ENCODE data around the gene ACSL1.
A peak's percentile ranks its signal among the peaks of the same experiment; 100 is the strongest.
"Not testable (repeated sequence)": the region's sequence is repeated elsewhere in the genome, so short reads cannot be mapped to it uniquely, and the experiment has no call there.

ACSL1 gene

DNA sequence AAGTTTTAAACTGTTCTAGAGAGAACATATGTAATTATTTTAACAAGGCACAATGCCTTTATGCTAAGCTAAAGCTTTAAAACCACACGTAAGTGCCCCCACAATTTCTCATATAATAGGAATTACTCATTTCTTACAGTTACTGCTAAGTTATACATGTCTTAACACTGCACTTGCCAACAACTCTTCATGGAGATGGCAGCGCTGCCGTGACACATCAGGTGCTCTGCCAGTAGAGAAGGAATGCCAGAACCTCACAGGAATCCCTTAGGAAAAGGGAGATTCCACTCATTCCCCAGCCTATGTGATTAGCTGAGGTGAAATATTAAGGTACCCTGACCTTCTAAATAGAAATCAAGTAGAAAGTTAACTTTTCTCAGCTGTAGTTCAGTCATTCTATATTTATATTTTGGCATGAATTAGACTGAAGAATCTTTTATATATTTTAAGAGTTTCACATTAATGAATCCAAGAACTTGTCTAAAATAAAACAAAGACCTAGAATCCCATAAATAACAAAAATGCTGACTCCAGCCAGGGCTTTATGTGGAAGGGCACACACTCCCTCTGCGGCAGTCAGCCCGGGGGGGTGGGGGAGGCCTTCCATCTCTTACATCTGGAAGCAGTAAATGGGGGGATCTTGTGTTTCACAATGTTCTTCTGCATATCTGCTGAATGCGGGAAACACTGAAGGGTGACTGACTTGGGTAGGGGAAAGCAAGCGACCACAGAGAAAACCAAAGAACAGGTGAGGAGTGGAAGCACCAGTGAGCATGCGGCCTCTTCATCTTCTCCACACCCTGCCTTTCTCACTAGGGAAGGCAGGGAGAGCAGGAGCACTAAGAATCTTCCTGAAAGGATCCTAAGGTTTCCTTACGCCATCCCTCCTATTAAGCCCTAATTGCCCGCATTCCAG lies 23.7 kb downstream of the ACSL1 start:
- DNase-seq (ENCODE audit: insufficient read length, low spot score): peak; percentile 43
- no peak for FAIRE-seq
- TF ChIP-seq POLR2A (IDR thresholded peaks at IDR 0.05; ENCODE audit: low read depth, low read length): no peak

DNA sequence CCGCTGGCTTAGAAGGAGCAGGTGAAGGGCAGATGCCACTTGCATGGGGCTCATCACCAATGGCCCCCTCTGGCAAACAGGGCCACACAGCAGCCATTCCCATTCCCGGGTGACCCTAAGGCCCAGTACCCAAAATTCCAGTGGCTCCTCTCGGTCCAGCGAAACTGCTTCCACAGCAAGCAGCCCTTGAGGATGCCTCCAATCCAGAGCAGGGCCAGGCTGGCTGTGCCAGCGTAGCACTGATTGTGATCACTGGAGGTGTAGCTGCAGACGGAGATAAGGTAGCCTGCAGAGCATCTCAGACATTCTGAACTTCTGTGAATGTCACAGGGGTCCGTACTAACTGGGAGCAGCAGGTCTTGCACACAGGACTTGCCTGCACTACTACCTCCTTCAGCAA lies 27.3 kb downstream of the ACSL1 start:
- FAIRE-seq: no peak

DNA sequence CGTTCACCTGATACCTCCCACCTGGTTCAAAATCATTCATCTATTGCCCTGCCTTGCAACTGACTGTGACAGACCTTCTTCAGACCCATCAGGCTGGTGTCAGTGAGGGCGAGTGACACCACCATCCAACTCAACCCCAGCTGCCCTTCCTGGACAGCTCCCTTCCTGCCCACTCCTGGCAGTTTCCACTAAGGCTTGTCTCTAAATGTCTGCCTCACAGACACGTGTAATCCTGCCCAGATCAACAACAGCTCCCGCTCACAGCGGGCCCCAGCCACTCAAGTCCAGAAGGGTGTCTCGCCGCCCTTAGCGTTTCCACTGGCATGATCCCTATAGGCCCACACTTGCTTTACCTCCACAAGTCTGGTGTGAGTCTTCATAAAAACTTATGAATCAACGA lies 28.9 kb downstream of the ACSL1 start:
- FAIRE-seq: no peak
- no peak for DNase-seq (ENCODE audit: insufficient read length, low spot score)
- TF ChIP-seq POLR2A (IDR thresholded peaks at IDR 0.05; ENCODE audit: low read depth, low read length): no peak

More for the DNA sequence above, 27.3 kb downstream of the ACSL1 start:
- no peak for DNase-seq (ENCODE audit: insufficient read length, low spot score)
- TF ChIP-seq POLR2A (IDR thresholded peaks at IDR 0.05; ENCODE audit: low read depth, low read length): no peak

DNA sequence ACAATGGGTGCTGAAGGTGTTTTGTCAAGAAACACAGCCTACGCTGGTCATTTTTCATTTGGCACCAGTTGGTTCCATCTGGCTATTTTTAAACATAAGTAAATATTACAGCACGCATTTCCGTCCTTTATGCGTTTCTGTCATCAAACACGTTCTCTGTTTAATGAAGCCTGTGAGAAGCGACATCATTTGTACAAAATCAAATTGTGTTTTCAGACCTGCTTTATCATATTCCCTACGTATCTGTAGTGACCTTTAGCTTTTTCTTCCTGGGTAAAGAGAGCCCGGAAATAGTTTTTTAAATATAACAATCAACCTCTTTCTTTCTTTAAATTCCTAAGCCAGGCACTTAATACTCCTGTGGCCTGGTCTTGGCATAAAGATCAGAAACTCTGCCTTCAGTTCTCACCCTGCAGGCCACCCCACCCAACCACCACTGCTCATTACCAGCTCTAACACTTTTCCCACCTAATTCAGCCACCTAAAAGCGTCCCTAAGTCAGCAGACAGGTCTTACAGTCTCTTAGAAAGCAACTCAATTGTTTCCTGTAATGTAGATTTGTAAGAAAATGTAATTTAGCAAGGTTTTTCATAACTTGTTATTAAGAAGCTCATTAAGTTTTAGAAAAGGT lies 30.4 kb downstream of the ACSL1 start:
- no peak for TF ChIP-seq POLR2A (IDR thresholded peaks at IDR 0.05; ENCODE audit: low read depth, low read length)
- FAIRE-seq (no peak), DNase-seq (ENCODE audit: insufficient read length, low spot score) (no peak)

DNA sequence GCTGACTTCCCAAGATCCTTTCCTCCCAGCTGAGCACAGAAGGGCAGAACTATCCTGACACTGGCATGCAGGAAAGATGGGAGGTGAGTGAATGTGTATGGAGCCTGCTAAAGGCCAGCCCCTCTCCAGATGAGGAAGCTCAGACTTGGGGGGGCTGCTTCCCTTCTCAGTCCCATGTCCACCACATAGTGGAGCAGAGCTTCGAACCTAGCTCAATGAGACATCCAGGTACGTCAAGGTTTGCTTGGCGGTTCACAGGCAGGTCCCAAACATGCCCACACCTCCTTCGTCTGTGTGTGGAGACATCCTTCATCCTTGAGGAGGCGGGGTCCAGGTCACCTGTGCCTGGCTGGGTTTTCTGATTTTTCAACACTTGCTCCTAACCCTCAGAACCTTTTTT lies 31.3 kb downstream of the ACSL1 start:
- FAIRE-seq (no peak), DNase-seq (ENCODE audit: insufficient read length, low spot score) (no peak)
- no peak for TF ChIP-seq POLR2A (IDR thresholded peaks at IDR 0.05; ENCODE audit: low read depth, low read length)

DNA sequence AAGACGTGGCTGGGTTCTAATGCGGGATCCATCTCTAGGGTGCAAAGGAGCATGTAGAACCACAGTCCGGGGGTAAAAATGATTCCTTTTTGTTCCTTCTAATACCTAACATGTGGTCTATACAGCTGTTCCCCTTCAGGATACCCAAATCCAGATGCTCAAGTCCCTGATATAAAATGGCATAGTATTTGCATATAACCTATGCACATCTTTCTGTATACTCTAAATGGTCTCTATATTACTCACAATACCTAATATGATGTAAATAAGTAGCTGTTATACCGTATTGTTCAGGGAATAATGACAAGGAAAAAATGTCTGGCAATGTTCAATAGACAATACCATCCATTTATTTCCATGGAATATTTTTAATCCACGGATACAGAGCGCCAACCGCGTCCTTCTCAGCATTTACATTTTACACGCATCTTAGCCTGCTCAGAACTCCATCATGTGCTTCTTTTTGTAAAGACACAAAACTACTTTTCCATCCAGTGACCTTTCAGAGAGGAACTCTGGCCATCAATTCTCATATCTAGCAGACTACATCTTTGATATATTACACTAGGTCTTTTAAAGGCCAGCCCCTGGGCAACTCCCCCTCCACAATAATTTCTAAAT lies 31.9 kb downstream of the ACSL1 start:
- no peak for TF ChIP-seq POLR2A (IDR thresholded peaks at IDR 0.05; ENCODE audit: low read depth, low read length)
- DNase-seq (ENCODE audit: insufficient read length, low spot score) (no peak), FAIRE-seq (no peak)

DNA sequence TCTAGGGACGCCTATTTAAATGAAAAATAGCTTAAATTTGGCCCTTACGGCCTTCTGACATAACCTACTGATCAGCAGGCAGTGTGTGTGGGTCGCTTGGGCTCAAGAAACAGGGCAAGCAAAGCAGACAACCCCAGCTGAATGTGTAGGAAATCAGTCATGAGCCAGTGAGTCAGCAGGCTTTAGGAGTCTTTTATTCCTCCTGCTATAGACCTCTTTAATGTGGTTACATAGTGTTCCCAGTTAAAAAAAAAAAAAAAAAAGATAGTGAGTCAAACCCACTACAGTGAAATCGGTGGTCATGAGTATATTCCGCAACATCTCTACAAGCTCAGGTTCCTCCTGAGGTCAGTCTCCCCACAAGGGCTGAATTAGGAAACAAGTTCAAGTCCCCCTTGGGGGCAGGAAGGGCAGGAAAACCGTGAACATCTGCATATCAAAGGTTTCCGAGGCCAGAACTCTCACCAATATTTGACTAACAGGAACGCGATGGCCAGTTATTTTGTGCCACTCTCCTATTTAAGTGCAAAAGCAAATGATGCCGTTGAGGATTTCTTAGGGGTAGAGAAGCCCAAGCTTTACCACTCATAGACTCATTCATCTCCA lies 32.7 kb downstream of the ACSL1 start:
- no peak for FAIRE-seq
- DNase-seq (ENCODE audit: insufficient read length, low spot score): peak; percentile 63

DNA sequence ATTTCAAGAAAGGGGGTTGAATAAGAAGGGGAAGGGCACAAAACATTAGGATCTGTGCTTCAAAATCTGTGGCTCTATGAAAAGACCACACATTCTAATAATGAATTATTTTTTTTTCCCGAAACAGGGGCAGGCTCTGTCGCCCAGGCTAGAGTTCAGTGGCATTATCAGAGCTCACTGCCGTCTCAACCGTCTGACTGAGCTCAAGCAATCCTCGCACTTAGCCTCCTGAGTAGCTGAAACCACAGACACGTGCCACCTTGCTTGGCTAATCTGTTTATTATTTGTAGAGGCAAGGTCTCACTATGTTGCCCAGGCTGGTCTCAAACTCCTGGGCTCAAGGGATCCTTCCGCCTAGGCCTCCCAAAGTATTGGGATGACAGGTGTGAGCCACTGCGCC lies 33.4 kb downstream of the ACSL1 start:
- DNase-seq (ENCODE audit: insufficient read length, low spot score) (no peak), FAIRE-seq (no peak)
- no peak for TF ChIP-seq POLR2A (IDR thresholded peaks at IDR 0.05; ENCODE audit: low read depth, low read length)

More for the DNA sequence above, 32.7 kb downstream of the ACSL1 start:
- no peak for TF ChIP-seq POLR2A (IDR thresholded peaks at IDR 0.05; ENCODE audit: low read depth, low read length)

DNA sequence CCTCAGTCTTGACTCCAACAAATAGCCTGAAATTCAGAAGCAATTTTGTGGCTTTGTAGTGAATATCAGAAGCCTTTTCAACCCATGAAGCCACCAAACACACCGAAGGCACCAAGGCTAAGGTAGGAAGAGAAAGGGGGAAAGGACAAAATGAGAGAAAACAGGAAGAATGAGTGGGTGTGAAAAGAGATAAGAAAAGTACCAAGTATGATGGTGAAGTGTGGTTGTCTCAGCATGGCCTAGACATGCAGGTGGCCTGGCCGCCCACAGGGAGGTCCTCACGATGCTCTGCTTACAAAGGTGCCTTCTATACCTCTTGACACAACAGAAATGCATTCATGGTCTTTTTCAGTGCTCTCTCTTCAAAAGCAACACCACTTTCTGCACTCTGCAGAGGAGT lies 34.9 kb downstream of the ACSL1 start:
- no peak for TF ChIP-seq POLR2A (IDR thresholded peaks at IDR 0.05; ENCODE audit: low read depth, low read length)
- FAIRE-seq: no peak
- no peak for DNase-seq (ENCODE audit: insufficient read length, low spot score)

DNA sequence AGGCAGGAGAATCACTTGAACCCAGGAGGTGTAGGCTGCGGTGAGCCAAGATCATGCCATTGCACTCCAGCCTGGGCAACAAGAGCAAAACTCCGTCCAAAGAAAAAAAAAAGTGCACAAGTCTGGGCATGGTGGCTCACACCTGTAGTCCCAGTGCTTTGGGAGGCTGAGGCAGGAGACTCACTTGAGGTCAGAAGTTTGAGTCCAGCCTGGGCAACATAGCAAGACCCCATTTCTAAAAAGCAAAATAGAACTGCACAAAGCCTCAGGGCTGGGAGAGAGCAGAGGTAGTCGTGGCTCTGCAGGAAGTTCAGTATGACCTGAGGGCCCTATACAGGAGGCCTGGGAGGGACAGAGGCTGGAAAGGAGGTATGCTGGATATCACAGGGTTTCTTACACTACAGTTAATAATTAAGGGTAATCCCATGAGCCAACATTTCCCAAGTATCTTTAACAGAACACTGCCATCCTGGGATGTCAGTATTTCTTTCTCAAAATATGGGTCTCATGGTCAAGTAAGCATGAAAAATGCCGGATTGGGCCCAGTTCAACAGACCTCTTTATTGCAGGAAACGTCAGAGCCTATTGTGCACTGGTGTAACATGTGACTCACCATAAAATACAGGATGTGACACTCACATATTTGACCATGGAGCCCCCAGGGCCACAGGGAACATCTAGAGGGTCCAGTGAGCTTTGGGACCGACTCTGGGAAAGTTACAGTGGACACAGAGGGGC lies 37.8 kb downstream of the ACSL1 start:
- no peak for DNase-seq (ENCODE audit: insufficient read length, low spot score)
- no peak for FAIRE-seq
- no peak for TF ChIP-seq POLR2A (IDR thresholded peaks at IDR 0.05; ENCODE audit: low read depth, low read length)

DNA sequence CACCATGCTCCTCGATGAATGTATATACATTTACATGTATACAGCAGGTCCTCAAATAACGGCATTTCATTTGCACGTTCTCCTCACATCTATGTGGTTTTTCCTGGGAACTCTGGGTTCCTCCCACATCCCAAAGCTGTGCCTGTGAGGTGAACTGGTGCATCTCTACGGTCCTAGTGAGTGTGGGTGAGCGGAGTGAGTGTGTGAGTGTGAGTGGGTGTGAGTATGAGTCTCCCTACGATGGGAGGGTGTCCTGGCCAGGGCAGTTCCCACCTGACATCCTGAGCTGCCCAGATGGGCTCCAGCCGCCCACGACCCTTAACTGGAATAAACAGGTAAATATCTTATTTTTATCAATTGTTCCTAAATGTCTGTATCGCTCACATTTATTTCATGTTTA lies 40.0 kb downstream of the ACSL1 start:
- DNase-seq (ENCODE audit: insufficient read length, low spot score): no peak
- FAIRE-seq: no peak
- TF ChIP-seq POLR2A (IDR thresholded peaks at IDR 0.05; ENCODE audit: low read depth, low read length): no peak

DNA sequence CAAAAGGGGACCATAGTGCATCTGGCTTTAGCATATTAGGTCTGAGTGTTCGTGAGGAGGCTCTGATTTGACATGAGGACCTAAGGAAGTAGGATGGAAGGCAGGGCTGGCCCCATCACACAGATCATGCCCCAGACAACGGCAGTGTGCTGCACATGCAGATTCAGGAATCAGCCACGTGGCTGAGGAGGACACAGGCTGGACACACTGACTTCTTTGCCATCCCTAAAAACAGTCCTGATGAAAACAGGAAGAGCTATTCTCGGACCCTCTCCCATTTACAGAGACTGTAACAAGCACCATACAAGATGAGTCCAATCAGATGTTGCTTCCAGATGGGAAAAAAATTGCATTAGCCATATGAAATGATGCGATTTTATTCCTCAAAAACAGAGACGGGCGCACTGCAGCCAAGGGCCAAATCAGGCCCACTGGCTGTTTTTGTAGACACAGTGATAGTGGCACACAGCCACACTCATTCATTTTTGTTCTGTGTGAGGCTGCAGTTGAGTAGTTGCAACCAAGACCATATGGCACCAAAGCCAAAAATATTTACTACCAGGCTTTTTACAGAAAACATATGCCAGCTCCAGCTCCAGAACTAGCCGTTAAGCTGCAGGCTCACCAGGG lies 41.0 kb downstream of the ACSL1 start:
- FAIRE-seq (no peak), DNase-seq (ENCODE audit: insufficient read length, low spot score) (no peak)
- TF ChIP-seq POLR2A (IDR thresholded peaks at IDR 0.05; ENCODE audit: low read depth, low read length): no peak

DNA sequence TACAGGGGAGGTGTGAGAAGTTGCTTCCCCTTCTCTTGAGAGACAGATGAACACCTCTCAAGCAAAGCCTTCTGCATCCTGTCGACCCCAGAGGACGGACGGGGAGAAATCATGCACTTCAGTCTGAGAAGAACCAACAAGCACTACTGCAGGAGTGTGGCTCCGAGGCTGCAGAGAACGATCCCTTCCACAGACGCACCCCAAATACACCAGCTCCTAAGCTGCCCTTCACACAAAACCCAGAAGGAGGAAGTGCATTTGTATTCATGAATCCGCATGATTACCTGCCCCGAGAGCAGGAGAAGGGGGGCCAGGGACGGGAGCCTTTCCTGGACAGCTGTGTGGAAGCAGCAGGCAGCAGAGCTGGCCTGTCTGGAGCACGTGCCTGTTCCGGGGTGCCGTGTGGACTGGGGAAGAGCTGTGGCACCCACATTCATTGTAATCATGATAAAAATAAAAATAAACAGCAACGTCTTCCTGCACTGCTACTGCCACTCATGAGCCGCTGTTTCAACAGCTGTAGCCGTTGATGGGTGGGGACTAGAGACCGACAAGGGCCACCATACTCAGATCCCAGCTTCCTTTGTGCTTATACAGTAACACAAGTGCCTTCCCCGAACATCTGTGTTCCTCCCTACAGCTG lies 42.9 kb downstream of the ACSL1 start:
- no peak for TF ChIP-seq POLR2A (IDR thresholded peaks at IDR 0.05; ENCODE audit: low read depth, low read length)
- no peak for FAIRE-seq
- DNase-seq (ENCODE audit: insufficient read length, low spot score): no peak

DNA sequence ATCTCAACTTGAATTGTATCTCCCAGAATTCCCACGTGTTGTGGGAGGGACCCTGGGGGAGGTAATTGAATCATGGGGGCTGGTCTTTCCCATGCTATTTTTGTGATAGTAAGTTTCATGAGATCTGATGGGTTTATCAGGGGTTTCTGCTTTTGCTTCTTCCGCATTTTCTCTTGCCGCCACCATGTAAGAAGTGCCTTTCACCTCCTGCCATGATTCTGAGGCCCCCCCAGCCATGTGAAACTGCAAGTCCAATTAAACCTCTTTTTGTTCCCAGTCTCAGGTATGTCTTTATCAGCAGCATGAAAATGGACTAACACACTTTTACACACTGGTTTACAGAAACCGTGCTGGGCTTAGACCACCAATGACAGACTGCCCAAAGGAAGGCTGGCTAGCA lies 46.6 kb downstream of the ACSL1 start:
- not testable (repeated sequence) for DNase-seq (ENCODE audit: insufficient read length, low spot score); FAIRE-seq
